Kidney (tissue), 14 donors: ENCODE data around the gene ANKRD12. TPM values are rescaled to one million over a fixed set of nuclear protein-coding genes. Genes with fewer than 3 reads are reported as not detected.

Experiments
- DNase-seq, 5 donors: peaks; one replicate each; pipeline ENCODE4 v3.0.0-alpha.2; 2013 to 2020
- FAIRE-seq: peaks from 2 replicates; lab custom pipeline; 2012; peaks lifted over from hg19 to GRCh38; lab: Jason Lieb, UNC
- H3K27ac ChIP-seq, 2 donors: one replicate each; pipeline ENCODE4 v1.7.0; 2013; ENCODE audit warnings: low read depth in 2 of 2, low read length in 2 of 2, inconsistent platforms in 1 of 2
- H3K27me3 ChIP-seq: one replicate; pipeline ENCODE4 v1.7.1; 2013; ENCODE audit warnings: low read length, inconsistent platforms; ENCODE audit not compliant: control insufficient read depth, insufficient read depth
- H3K36me3 ChIP-seq, 3 donors: one replicate each; pipeline versions ENCODE4 v1.7.0 to v1.7.1; 2013; ENCODE audit warnings: low read length in 3 of 3, control low read depth in 1 of 3, inconsistent platforms in 1 of 3; ENCODE audit not compliant: insufficient read depth in 3 of 3, control insufficient read depth in 2 of 3
- H3K4me1 ChIP-seq, 3 donors: one replicate each; pipeline versions ENCODE4 v1.7.0 to v1.7.1; 2013; ENCODE audit warnings: low read length in 3 of 3, inconsistent platforms in 1 of 3, low read depth in 1 of 3; ENCODE audit not compliant: control insufficient read depth in 2 of 3, insufficient read depth in 2 of 3
- H3K4me3 ChIP-seq, 3 donors: one replicate each; pipeline versions ENCODE4 v1.7.0 to v1.8.1; 2013; ENCODE audit warnings: low read length in 3 of 3, control low read depth in 1 of 3, inconsistent platforms in 1 of 3
- H3K9ac ChIP-seq, 3 donors: one replicate each; pipeline versions ENCODE4 v1.7.0 to v1.7.1; 2013; ENCODE audit warnings: low read length in 3 of 3, control low read depth in 1 of 3, inconsistent platforms in 1 of 3
- H3K9me3 ChIP-seq, 3 donors: one replicate each; pipeline versions ENCODE4 v1.7.0 to v1.7.1; 2013; ENCODE audit warnings: low read length in 3 of 3, control low read depth in 1 of 3, inconsistent platforms in 1 of 3; ENCODE audit not compliant: control insufficient read depth in 2 of 3, insufficient read depth in 1 of 3
- intact Hi-C: fragments of 100-400 bp; cut with DNase I; formaldehyde crosslinking; loops from one replicate; pipeline ENCODE4 v1.11.1; 2022
- polyA plus RNA-seq: library from polyadenylated mRNA; stranded (reverse); fragments of 350-450 nt; fragmentation: Illumina TruSeq; extraction: RNeasy Lipid Tissue Mini Kit (QIAGEN cat#74804); gene quantifications from one replicate; pipeline ENCODE4 v1.2.3, GENCODE V29; 2014; ENCODE audit warnings: low read depth, low replicate concordance; ENCODE audit not compliant: insufficient read depth
- total RNA-seq: library from RNA; stranded (reverse); fragmentation: NEBNext Ultra II Directional; extraction: Animal tissue kit (Norgen Biotek cat#: 25700); gene quantifications from one replicate; pipeline ENCODE4 v1.2.1, GENCODE V29; 2021
- TF ChIP-seq, protein P1 (sequence below): IDR thresholded peaks from 3 replicates; pipeline ENCODE4 v1.5.1; 2012; ENCODE audit warnings: mild to moderate bottlenecking, moderate library complexity, borderline replicate concordance; ENCODE audit not compliant: insufficient read depth; ENCODE audit errors: extremely low read depth
- donor health status: control.
- donor health status: control.
- donor health status: control.
- donor health status: control.
- donor health status: control.
- donor health status: DM: yes; HTN: yes; CAD: no.
- donor health status: Normal renal cell carcinoma (clear cell type).

ANKRD12 gene
- total and polyA plus RNA-seq, 2 donors from 2014 or later = 3.9 to 81.8 TPM

DNA sequence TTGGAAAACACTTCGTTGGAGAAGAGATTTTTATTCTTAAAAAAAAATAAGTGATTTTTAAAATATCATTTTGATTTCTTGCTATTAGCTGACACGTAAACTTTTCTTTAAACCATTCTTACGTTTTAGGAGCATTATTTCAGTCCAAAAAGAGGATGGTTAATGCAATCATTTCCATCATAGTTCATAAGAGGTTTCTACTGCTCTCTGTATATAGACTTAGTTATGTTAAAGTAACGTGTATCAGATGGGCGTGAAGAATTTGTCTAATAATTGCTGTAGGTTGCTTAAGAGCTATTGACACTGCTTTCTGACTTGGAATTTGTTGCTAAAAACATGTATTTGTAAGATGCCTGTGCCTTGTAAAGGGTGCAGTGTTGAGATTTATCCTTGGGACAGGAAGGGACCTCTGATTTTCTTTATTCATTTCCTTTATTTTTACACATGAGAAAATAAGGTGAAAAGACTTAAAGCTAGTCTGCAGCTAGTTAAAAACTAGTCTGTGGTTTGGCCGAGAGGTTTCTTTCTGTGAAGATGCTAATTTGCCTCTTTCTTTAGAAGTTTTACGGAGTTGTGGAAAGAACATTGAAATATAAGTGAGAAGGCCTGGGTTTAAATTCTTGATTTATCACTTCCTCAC is 2.9 kb downstream of the ANKRD12 start:
- Histone ChIP-seq H3K4me3 (peak overlapping the region in 2 of 3 donors; percentile 22 to 26), H3K27ac (no peak overlapping the region), H3K9me3 (no peaks in the 10 kb centered on the region), H3K27me3 (no peaks in the 10 kb centered on the region), H3K36me3 (no peaks in the 10 kb centered on the region), H3K9ac (peak overlapping the region in 2 of 3 donors; percentile 7 to 11), H3K4me1 (peaks cover 7 to 18% (median 11%) of the 10 kb centered on the region in 3 donors)
- FAIRE-seq (no peak), DNase-seq (no peak)
- TF ChIP-seq, protein P1, sequence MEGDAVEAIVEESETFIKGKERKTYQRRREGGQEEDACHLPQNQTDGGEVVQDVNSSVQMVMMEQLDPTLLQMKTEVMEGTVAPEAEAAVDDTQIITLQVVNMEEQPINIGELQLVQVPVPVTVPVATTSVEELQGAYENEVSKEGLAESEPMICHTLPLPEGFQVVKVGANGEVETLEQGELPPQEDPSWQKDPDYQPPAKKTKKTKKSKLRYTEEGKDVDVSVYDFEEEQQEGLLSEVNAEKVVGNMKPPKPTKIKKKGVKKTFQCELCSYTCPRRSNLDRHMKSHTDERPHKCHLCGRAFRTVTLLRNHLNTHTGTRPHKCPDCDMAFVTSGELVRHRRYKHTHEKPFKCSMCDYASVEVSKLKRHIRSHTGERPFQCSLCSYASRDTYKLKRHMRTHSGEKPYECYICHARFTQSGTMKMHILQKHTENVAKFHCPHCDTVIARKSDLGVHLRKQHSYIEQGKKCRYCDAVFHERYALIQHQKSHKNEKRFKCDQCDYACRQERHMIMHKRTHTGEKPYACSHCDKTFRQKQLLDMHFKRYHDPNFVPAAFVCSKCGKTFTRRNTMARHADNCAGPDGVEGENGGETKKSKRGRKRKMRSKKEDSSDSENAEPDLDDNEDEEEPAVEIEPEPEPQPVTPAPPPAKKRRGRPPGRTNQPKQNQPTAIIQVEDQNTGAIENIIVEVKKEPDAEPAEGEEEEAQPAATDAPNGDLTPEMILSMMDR = no peak
- intact Hi-C loops = no loop called here

DNA sequence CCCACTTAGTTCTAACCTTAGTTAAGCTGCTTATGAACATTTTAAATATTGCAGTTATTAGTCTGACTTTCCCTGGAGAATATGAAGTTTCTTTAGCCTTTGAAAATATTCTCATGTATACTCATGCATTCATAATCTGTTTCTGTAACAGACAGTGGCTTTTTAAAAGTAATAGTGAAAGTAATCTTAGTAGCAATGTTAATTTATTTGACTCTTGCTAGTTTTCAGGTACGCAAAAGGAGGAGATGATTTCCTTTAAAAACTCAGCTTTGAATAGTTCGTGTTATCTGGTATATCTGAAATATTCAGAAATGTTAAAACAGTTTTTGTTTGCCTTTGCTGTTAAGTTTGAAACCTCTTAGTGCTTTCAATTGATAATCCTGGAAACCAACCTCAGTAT is 3.8 kb downstream of the ANKRD12 start:
- intact Hi-C loops = no loop called here
- FAIRE-seq = no peak

DNA sequence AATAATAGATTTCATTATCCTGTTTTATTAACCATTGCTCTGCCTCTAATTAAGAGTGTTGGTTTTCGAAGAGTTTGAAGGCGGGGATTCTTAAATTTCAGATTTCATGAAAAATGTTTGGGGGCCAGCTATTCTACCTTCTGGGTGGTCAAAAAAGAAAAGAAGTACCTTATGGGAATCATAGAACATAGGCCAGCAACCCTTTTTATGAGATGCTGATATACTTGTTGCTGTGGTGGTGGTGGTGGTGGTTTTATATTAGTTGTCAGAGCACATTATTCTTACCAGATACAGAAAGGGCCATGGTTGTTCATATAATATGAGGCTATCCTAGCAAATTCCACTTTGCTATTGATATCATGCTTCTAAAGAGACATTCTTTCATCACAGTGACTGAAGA is 4.4 kb downstream of the ANKRD12 start:
- no peaks in the 10 kb centered on the region for H3K27me3 ChIP-seq
- no peak for FAIRE-seq
- H3K4me1 ChIP-seq = peaks cover 7 to 11% (median 10%) of the 10 kb centered on the region in 3 donors
- H3K9me3 ChIP-seq = no peaks in the 10 kb centered on the region
- H3K9ac ChIP-seq = no peak overlapping the region
- H3K36me3 ChIP-seq = no peaks in the 10 kb centered on the region
- TF ChIP-seq, protein P1 = no peak
- H3K27ac ChIP-seq = no peak overlapping the region
- H3K4me3 ChIP-seq = no peak overlapping the region
- no peak for DNase-seq
- intact Hi-C loops = no loop called here

More for the DNA sequence above, 3.8 kb downstream of the ANKRD12 start:
- TF ChIP-seq, protein P1 = no peak
- Histone ChIP-seq H3K9me3 (no peaks in the 10 kb centered on the region), H3K4me3 (peak overlapping the region in 1 of 3 donors; percentile 22), H3K27me3 (no peaks in the 10 kb centered on the region), H3K4me1 (peaks cover 7 to 16% (median 10%) of the 10 kb centered on the region in 3 donors), H3K36me3 (no peaks in the 10 kb centered on the region), H3K9ac (peak overlapping the region in 2 of 3 donors; percentile 7 to 29), H3K27ac (no peak overlapping the region)
- DNase-seq = no peak
